Progenitor cell of endocrine pancreas (in vitro differentiated cells): ENCODE measurements around the gene ENTR1. TPM values are rescaled to one million over a fixed set of nuclear protein-coding genes. Genes with fewer than 3 reads are reported as not detected.

Source experiments
- DNase-seq: peaks from one replicate; pipeline ENCODE4 v3.0.0; 2021; ENCODE audit warnings: low spot score; ENCODE audit not compliant: unreplicated experiment
- H3K27ac Mint-ChIP-seq: 2 replicates; pipeline ENCODE4 v1.8.0; 2021; ENCODE audit warnings: mild to moderate bottlenecking, moderate library complexity, mixed read lengths
- H3K27me3 Mint-ChIP-seq: 2 replicates; pipeline ENCODE4 v1.8.0; 2021; ENCODE audit warnings: mixed read lengths
- H3K36me3 Mint-ChIP-seq: 2 replicates; pipeline ENCODE4 v1.8.0; 2022; ENCODE audit warnings: mixed read lengths; ENCODE audit not compliant: insufficient read depth
- H3K4me1 Mint-ChIP-seq: 2 replicates; pipeline ENCODE4 v1.8.0; 2021; ENCODE audit warnings: low read depth, mixed read lengths
- H3K4me3 Mint-ChIP-seq: 2 replicates; pipeline ENCODE4 v1.8.0; 2021; ENCODE audit warnings: low read depth, mild to moderate bottlenecking, moderate library complexity, mixed read lengths
- H3K9me3 Mint-ChIP-seq: 2 replicates; pipeline ENCODE4 v1.8.0; 2021; ENCODE audit warnings: low read depth, mixed read lengths
- CTCF ChIP-seq: fragments of 200-600 bp; sonication (generic); IDR thresholded peaks from one replicate; pipeline ENCODE4 v1.5.0; 2021; ENCODE audit warnings: antibody characterized with exemption, mild to moderate bottlenecking; ENCODE audit not compliant: unreplicated experiment
- total RNA-seq: library from RNA; stranded (reverse); gene quantifications from 2 replicates; pipeline ENCODE4 v1.2.1, GENCODE V29; 2021

Gene ENTR1
- total RNA-seq, 1 donor from 2014 or later = 70.9 TPM

GRCh38 chr9:136381311-136381710 is 29.1 kb downstream of the ENTR1 start:
- no peak overlapping the region for H3K4me3 Mint-ChIP-seq
- no peaks in the 10 kb centered on the region for H3K27me3 Mint-ChIP-seq
- TF ChIP-seq CTCF = no peak
- no peak overlapping the region for H3K27ac Mint-ChIP-seq
- H3K9me3 Mint-ChIP-seq = no peaks in the 10 kb centered on the region
- peaks cover 11% of the 10 kb centered on the region for H3K36me3 Mint-ChIP-seq
- no peaks in the 10 kb centered on the region for H3K4me1 Mint-ChIP-seq
- no peak for DNase-seq

- Mint-ChIP-seq H3K9me3 (no peaks in the 10 kb centered on the region), H3K27ac (no peak overlapping the region), H3K27me3 (no peaks in the 10 kb centered on the region), H3K36me3 (peaks cover 5% of the 10 kb centered on the region), H3K4me3 (no peak overlapping the region), H3K4me1 (no peaks in the 10 kb centered on the region)
- no peak for DNase-seq
- no peak for TF ChIP-seq CTCF
Observed at GRCh38 chr9:136380381-136380780, 30.0 kb downstream of the ENTR1 start.

- no peak for TF ChIP-seq CTCF
- Mint-ChIP-seq H3K27ac (no peak overlapping the region), H3K27me3 (no peaks in the 10 kb centered on the region), H3K4me3 (no peak overlapping the region), H3K9me3 (no peaks in the 10 kb centered on the region), H3K4me1 (no peaks in the 10 kb centered on the region), H3K36me3 (peaks cover 3% of the 10 kb centered on the region)
- DNase-seq = no peak
Observed at GRCh38 chr9:136379891-136380290, 30.5 kb downstream of the ENTR1 start.

- Mint-ChIP-seq H3K9me3 (no peaks in the 10 kb centered on the region), H3K4me3 (no peak overlapping the region), H3K36me3 (no peaks in the 10 kb centered on the region), H3K27me3 (no peaks in the 10 kb centered on the region), H3K4me1 (no peaks in the 10 kb centered on the region), H3K27ac (no peak overlapping the region)
- no peak for TF ChIP-seq CTCF
- no peak for DNase-seq
Observed at GRCh38 chr9:136379401-136379800, 31.0 kb downstream of the ENTR1 start.

GRCh38 chr9:136379003-136379287 is 31.5 kb downstream of the ENTR1 start:
- no peaks in the 10 kb centered on the region for H3K9me3 Mint-ChIP-seq
- TF ChIP-seq CTCF = no peak

More at GRCh38 chr9:136379003-136379287, 31.5 kb downstream of the ENTR1 start:
- DNase-seq = no peak
- no peaks in the 10 kb centered on the region for H3K4me1 Mint-ChIP-seq
- no peaks in the 10 kb centered on the region for H3K27me3 Mint-ChIP-seq
- no peak overlapping the region for H3K4me3 Mint-ChIP-seq
- H3K27ac Mint-ChIP-seq = no peak overlapping the region
- no peaks in the 10 kb centered on the region for H3K36me3 Mint-ChIP-seq
